ENCODE measurements around the gene PTPRN2.

Gene PTPRN2

GRCh38 chr7:158559356-158559755 lies 28.3 kb downstream of the PTPRN2 start:
- CTCF ChIA-PET, result no interaction called here
- H3K4me1 Mint-ChIP-seq, result no peaks in the 10 kb centered on the region
- no peak overlapping the region for H3K27ac Mint-ChIP-seq
- peaks cover 6% of the 10 kb centered on the region for H3K27me3 Mint-ChIP-seq
- peaks cover 3% of the 10 kb centered on the region for H3K9me3 Mint-ChIP-seq
- H3K4me3 Mint-ChIP-seq, result no peak overlapping the region
- no peaks in the 10 kb centered on the region for H3K36me3 Mint-ChIP-seq
- DNase-seq, result no peak

DNA sequence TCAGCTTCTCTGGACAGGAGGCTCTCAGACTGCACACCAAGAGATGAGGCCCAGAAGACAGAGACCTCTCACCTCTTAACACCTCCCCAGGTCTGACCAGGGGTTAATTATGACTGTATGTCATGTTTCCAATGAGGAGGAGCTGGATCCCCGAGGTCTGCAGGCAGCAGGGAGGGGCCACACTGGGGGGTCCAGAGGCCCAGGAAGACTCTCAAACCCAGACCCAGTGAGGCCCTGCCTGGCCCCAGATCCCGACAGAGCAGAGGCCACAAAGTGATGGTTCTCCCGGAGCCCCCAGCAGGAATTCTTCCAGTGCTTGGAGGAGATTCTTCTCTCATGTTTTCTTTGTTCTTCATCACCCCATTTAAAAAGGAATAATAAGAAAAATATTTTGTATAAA lies 28.8 kb downstream of the PTPRN2 start:
- Mint-ChIP-seq H3K36me3 (no peaks in the 10 kb centered on the region), H3K9me3 (peaks cover 3% of the 10 kb centered on the region), H3K4me1 (no peaks in the 10 kb centered on the region), H3K27ac (no peak overlapping the region), H3K4me3 (no peak overlapping the region), H3K27me3 (peaks cover 6% of the 10 kb centered on the region)
- no peak for DNase-seq
- CTCF ChIA-PET, result no interaction called here

DNA sequence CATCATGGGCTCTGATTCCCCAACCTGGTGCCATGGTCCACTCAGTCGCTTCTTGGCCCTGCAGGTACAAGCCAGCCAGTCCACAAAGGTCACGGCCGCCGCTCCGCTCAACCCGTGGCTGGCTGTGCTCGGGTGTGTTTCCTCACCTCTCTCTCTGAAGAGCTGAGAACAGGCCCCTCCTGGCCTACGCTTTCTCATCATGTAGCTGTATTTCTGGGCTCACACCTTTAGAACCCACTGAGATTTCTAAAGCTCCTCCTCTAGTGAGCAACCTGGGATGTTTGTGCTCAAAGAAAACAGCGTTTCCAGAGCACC lies 30.2 kb downstream of the PTPRN2 start:
- no peak for DNase-seq
- Mint-ChIP-seq H3K36me3 (no peaks in the 10 kb centered on the region), H3K4me1 (no peaks in the 10 kb centered on the region), H3K4me3 (no peak overlapping the region), H3K9me3 (peaks cover 3% of the 10 kb centered on the region), H3K27ac (no peak overlapping the region), H3K27me3 (peaks cover 6% of the 10 kb centered on the region)
- CTCF ChIA-PET, result no interaction called here

DNA sequence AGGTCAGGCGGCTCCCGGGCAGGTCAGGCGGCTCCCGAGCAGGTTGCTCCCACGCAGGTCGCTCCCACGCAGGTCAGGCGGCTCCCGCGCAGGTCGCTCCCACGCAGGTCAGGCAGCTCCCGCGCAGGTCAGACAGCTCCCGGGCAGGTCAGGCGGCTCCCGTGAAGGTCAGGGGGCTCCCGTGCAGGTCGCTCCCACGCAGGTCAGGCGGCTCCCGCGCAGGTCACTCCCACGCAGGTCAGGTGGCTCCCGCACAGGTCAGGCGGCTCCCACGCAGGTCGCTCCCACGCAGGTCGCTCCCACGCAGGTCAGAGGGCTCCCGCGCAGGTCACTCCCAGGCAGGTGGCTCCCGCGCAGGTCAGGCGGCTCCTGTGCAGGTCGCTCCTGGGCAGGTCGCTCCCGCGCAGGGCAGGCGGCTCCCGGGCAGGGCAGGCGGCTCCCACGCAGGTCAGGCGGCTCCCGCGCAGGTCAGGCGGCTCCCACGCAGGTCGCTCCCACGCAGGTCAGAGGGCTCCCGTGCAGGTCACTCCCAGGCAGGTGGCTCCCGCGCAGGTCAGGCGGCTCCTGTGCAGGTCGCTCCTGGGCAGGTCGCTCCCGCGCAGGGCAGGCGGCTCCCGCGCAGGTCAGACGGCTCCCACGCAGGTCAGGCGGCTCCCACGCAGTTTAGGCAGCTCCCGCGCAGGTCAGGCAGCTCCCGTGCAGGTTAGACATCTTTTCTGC lies 30.7 kb downstream of the PTPRN2 start:
- Mint-ChIP-seq H3K27me3 (peaks cover 2% of the 10 kb centered on the region), H3K9me3 (peaks cover 3% of the 10 kb centered on the region), H3K4me3 (no peak overlapping the region), H3K36me3 (no peaks in the 10 kb centered on the region), H3K27ac (no peak overlapping the region), H3K4me1 (no peaks in the 10 kb centered on the region)
- DNase-seq, result no peak
- CTCF ChIA-PET, result no interaction called here

DNA sequence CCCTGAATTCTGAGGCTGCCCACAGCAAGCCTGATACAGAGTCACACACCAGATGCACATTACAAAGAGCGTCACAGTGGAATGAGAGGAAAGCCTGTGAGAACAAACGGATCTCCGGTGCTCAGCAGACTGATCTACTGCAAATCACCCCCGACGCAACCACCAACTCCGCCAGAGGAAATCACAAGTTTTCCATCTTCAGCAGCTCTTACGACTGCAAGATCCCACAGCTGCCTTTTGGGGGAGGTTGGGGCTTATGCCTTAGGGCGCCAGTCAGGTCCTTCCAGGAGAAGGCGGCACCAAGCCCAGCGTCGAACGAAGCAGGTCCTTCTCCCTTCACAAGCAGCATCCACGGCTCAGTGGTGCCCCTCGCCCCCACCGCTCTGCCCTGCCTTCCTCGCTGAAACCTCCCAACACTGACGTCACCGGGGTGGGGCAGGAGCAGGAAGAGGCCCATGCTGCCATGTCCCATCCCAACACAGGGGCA lies 32.5 kb downstream of the PTPRN2 start:
- Mint-ChIP-seq H3K27me3 (no peaks in the 10 kb centered on the region), H3K4me1 (no peaks in the 10 kb centered on the region), H3K9me3 (peaks cover 3% of the 10 kb centered on the region), H3K36me3 (no peaks in the 10 kb centered on the region), H3K4me3 (no peak overlapping the region), H3K27ac (no peak overlapping the region)
- DNase-seq, result no peak
- CTCF ChIA-PET, result no interaction called here

DNA sequence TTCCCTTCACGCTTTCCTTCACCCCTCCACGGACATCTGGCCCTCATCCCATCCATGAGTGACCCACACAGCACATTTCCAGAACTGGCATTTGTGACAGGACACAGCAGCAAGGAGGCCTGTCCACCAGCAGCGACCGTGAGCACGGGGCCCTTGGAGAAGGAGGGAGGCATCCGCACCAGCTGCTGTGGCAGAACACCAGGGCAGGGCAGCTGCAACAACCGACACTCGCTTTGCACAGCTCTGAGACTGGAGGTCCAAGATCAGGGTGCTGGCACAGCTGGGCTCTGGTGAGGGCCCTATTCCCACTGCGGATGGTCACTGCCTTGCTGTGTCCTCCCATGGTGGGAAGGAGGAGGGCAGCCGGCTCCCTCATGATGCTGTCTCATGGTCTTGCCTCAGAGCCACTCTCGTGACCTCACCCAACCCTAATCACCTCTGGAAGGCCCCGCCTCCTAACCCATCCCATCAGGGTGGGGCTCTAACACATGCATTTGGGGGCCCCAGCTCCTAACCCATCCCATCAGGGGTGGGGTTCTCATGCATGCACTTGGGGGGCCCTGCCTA lies 36.7 kb downstream of the PTPRN2 start:
- H3K4me3 Mint-ChIP-seq, result no peak overlapping the region
- no peaks in the 10 kb centered on the region for H3K27me3 Mint-ChIP-seq
- H3K27ac Mint-ChIP-seq, result no peak overlapping the region
- DNase-seq, result no peak
- no peaks in the 10 kb centered on the region for H3K36me3 Mint-ChIP-seq
- CTCF ChIA-PET, result no interaction called here
- H3K9me3 Mint-ChIP-seq, result peaks cover 2% of the 10 kb centered on the region
- H3K4me1 Mint-ChIP-seq, result no peaks in the 10 kb centered on the region

DNA sequence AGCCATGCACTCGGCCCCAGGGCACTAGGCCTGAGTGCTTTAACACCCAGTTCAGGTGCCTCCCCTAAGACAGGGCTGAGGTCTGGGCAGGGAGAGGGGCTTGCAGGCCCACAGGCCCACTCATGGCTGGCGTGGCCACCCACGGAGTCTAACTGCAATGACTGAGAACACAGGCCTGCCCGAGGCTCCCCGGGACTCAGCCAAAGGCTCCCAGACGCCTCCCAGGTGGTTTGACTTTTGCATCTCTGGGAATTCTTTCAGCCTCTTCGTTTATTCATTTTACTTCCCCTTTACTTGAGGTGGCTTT lies 37.3 kb downstream of the PTPRN2 start:
- no peaks in the 10 kb centered on the region for H3K4me1 Mint-ChIP-seq
- no peak overlapping the region for H3K27ac Mint-ChIP-seq
- H3K36me3 Mint-ChIP-seq, result no peaks in the 10 kb centered on the region
- CTCF ChIA-PET, result no interaction called here
- H3K9me3 Mint-ChIP-seq, result no peaks in the 10 kb centered on the region
- no peak overlapping the region for H3K4me3 Mint-ChIP-seq
- H3K27me3 Mint-ChIP-seq, result no peaks in the 10 kb centered on the region
- DNase-seq, result no peak

- Mint-ChIP-seq H3K4me3 (no peak overlapping the region), H3K27ac (no peak overlapping the region), H3K36me3 (no peaks in the 10 kb centered on the region), H3K27me3 (no peaks in the 10 kb centered on the region), H3K9me3 (no peaks in the 10 kb centered on the region), H3K4me1 (no peaks in the 10 kb centered on the region)
- CTCF ChIA-PET, result no interaction called here
- no peak for DNase-seq
Measured at GRCh38 chr7:158549616-158550393, 37.8 kb downstream of the PTPRN2 start.

DNA sequence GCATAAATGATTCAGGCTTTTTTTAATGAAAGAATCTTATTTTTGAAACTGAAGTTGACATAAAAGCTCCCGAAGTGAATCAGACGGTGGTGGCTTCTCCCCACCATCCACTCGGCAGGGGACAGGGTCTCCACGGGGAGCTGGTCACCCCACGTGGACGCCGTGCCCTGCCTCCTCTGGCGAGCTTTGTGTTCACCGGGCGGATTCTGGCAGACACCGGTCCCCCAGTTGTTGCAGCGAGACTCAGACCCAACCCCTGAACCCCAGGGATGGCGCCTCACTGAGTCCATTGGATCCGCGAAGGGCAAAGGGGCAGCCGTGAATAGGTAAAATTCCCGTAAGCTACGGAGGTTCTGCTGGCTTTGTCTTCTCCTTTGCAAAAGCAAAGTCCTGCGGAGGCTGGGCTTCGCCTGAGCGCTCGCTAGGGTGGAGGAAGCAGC lies 38.4 kb downstream of the PTPRN2 start:
- H3K4me1 Mint-ChIP-seq, result no peaks in the 10 kb centered on the region
- no peaks in the 10 kb centered on the region for H3K9me3 Mint-ChIP-seq
- no peaks in the 10 kb centered on the region for H3K36me3 Mint-ChIP-seq
- H3K27ac Mint-ChIP-seq, result no peak overlapping the region
- CTCF ChIA-PET, result no interaction called here
- no peaks in the 10 kb centered on the region for H3K27me3 Mint-ChIP-seq
- no peak for DNase-seq
- no peak overlapping the region for H3K4me3 Mint-ChIP-seq

DNA sequence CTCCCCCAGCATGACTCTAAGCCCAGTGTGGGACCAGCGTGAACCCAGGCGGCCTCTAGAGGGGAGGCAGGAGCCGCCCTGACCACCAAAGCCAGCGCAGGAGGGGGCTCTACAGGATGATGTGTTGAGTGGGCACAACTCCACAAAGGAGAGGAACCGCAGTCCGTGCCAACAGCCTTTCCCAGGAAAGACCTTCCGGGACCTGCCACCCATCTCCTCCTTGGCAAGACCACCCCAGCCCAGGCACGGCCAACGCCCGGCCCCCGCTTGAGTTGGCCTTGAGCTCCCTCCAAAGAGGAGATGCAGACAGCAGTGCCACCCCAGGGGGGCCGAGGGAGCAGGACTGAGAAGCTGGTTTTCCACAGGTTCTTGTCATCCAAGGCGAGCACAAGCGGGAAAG lies 38.9 kb downstream of the PTPRN2 start:
- peaks cover 1% of the 10 kb centered on the region for H3K27me3 Mint-ChIP-seq
- DNase-seq, result no peak
- no peaks in the 10 kb centered on the region for H3K36me3 Mint-ChIP-seq
- H3K4me3 Mint-ChIP-seq, result no peak overlapping the region
- H3K4me1 Mint-ChIP-seq, result no peaks in the 10 kb centered on the region
- CTCF ChIA-PET, result no interaction called here
- no peak overlapping the region for H3K27ac Mint-ChIP-seq
- H3K9me3 Mint-ChIP-seq, result no peaks in the 10 kb centered on the region

DNA sequence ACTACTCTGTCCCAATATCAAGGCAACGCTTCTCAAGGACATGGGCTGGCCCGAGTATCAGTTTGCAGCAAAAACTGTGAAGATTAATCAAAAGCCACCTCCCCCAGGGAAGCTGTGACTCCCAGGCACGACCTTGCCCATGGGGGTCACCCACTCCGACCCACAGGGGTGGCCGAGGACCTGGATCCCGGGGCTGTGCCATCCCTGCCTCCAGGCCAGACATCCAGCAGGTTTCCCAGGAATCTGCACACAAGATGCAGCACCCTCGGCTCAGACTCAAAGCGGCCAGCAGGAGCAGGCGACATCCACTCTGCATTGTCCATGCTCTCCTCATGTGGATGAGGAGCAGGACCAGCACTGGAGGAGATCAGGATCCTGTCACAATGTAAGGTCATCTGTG lies 39.8 kb downstream of the PTPRN2 start:
- DNase-seq, result no peak
- Mint-ChIP-seq H3K9me3 (no peaks in the 10 kb centered on the region), H3K27me3 (peaks cover 3% of the 10 kb centered on the region), H3K36me3 (no peaks in the 10 kb centered on the region), H3K27ac (no peak overlapping the region), H3K4me3 (no peak overlapping the region), H3K4me1 (no peaks in the 10 kb centered on the region)
- CTCF ChIA-PET, result no interaction called here

DNA sequence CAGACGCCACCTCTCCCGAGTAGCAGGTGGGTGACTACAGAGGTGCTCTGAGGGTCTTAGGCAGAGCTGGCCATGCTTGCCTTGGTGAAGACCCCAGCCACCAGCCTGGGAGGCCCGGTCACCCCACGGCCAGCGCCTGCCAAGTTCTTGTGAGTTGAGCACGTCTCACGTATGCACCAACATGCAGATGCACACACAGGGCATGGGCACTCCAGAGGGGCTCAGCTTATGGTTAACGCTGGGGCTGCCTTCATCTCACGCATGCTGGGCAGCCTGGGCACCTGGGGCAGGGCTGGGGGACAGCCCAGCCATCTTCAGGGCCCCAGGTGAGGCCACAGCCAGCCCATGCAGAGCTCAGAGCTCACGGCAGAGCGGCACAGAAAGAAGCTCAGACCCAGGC lies 41.0 kb downstream of the PTPRN2 start:
- H3K4me1 Mint-ChIP-seq, result no peaks in the 10 kb centered on the region
- peaks cover 3% of the 10 kb centered on the region for H3K27me3 Mint-ChIP-seq
- H3K4me3 Mint-ChIP-seq, result no peak overlapping the region
- H3K9me3 Mint-ChIP-seq, result no peaks in the 10 kb centered on the region
- no peak overlapping the region for H3K27ac Mint-ChIP-seq
- no peak for DNase-seq
- H3K36me3 Mint-ChIP-seq, result no peaks in the 10 kb centered on the region
- CTCF ChIA-PET, result no interaction called here

- Mint-ChIP-seq H3K27ac (no peak overlapping the region), H3K4me1 (no peaks in the 10 kb centered on the region), H3K36me3 (no peaks in the 10 kb centered on the region), H3K27me3 (peaks cover 3% of the 10 kb centered on the region), H3K9me3 (no peaks in the 10 kb centered on the region), H3K4me3 (no peak overlapping the region)
- CTCF ChIA-PET, result no interaction called here
- no peak for DNase-seq
Measured at GRCh38 chr7:158546214-158546613, 41.4 kb downstream of the PTPRN2 start.

DNA sequence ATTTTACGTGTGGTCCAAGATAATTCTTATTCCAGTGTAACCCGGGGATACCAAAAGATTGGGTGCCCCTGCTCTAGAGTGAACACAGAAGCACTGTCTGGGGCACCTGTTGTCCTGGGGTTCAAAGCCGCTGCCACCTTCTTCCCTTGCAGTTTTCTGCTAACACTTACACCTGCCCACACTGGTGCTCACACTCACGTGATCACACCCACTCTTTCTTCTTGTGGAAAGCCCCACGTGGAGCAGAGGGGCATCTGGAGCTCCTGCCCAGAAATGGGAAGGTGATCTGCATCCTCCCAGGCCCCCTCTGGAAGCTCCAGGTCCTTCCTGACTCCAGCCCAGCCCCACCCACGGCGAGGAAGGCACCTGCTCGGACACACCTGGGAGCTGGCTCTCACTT lies 42.9 kb downstream of the PTPRN2 start:
- Mint-ChIP-seq H3K27me3 (peaks cover 3% of the 10 kb centered on the region), H3K4me1 (no peaks in the 10 kb centered on the region), H3K4me3 (no peak overlapping the region), H3K36me3 (no peaks in the 10 kb centered on the region), H3K27ac (no peak overlapping the region), H3K9me3 (no peaks in the 10 kb centered on the region)
- CTCF ChIA-PET, result no interaction called here
- DNase-seq, result no peak

- no peak overlapping the region for H3K4me3 Mint-ChIP-seq
- H3K9me3 Mint-ChIP-seq, result no peaks in the 10 kb centered on the region
- no peaks in the 10 kb centered on the region for H3K36me3 Mint-ChIP-seq
- no peaks in the 10 kb centered on the region for H3K4me1 Mint-ChIP-seq
- CTCF ChIA-PET, result no interaction called here
- H3K27me3 Mint-ChIP-seq, result peaks cover 3% of the 10 kb centered on the region
- H3K27ac Mint-ChIP-seq, result no peak overlapping the region
- DNase-seq, result no peak
Measured at GRCh38 chr7:158543840-158544239, 43.8 kb downstream of the PTPRN2 start.

All from activated naive CD4-positive, alpha-beta T cell treated with anti-CD3 and anti-CD28 coated beads, Interleukin-2, amount 10 ng/mL, durations not matched to agents 7 days and 5 days (primary cell).